ENCODE results near the gene PROC.

The PROC gene

GRCh38 chr2:127418300-127419111 is at the start of gene PROC:
Gene PROC, plus strand, starts transcription at chr2:127418427. Its CDS starts 1,516 bp downstream, at chr2:127419943.
- DNase-seq (ENCODE audit: low read depth), result no peak
- TF ChIP-seq CTCF (IDR thresholded peaks at IDR 0.05; ENCODE audit: low read length, missing control alignments), result no peak
- H3K4me3 ChIP-seq (replicated peaks; ENCODE audit: low read depth, low read length), result no peak within 1 kb of the TSS

- H3K4me3 ChIP-seq (replicated peaks; ENCODE audit: low read depth, low read length), result no peak overlapping the region
- DNase-seq (ENCODE audit: low read depth), result no peak
- no peak for TF ChIP-seq CTCF (IDR thresholded peaks at IDR 0.05; ENCODE audit: low read length, missing control alignments)
Observed at GRCh38 chr2:127370010-127370409, 48.2 kb upstream of the PROC start.

- TF ChIP-seq CTCF (IDR thresholded peaks at IDR 0.05; ENCODE audit: low read length, missing control alignments), result no peak
- H3K4me3 ChIP-seq (replicated peaks; ENCODE audit: low read depth, low read length), result no peak overlapping the region
- DNase-seq (ENCODE audit: low read depth), result peak; percentile 22
Observed at GRCh38 chr2:127371037-127371436, 47.2 kb upstream of the PROC start.

- no peak for TF ChIP-seq CTCF (IDR thresholded peaks at IDR 0.05; ENCODE audit: low read length, missing control alignments)
- DNase-seq (ENCODE audit: low read depth), result no peak
- no peak overlapping the region for H3K4me3 ChIP-seq (replicated peaks; ENCODE audit: low read depth, low read length)
Observed at GRCh38 chr2:127373362-127374083, 44.7 kb upstream of the PROC start.

GRCh38 chr2:127376257-127376656 is 42.0 kb upstream of the PROC start:
- DNase-seq (ENCODE audit: low read depth), result no peak
- no peak for TF ChIP-seq CTCF (IDR thresholded peaks at IDR 0.05; ENCODE audit: low read length, missing control alignments)
- H3K4me3 ChIP-seq (replicated peaks; ENCODE audit: low read depth, low read length), result no peak overlapping the region

GRCh38 chr2:127377262-127377661 is 41.0 kb upstream of the PROC start:
- no peak overlapping the region for H3K4me3 ChIP-seq (replicated peaks; ENCODE audit: low read depth, low read length)
- DNase-seq (ENCODE audit: low read depth), result no peak

More at GRCh38 chr2:127377262-127377661, 41.0 kb upstream of the PROC start:
- TF ChIP-seq CTCF (IDR thresholded peaks at IDR 0.05; ENCODE audit: low read length, missing control alignments), result no peak

All from fibroblast of pulmonary artery (primary cell).